B cell (primary cell): ENCODE results near the gene LEMD2.

Experiments
- CTCF ChIP-seq: fragments of 200-600 bp; IDR thresholded peaks from one replicate; pipeline ENCODE4 v1.8.0; 2022; ENCODE audit warnings: antibody characterized with exemption, mild to moderate bottlenecking
- EZH2 ChIP-seq: IDR thresholded peaks from 2 replicates; pipeline ENCODE4 v1.6.1; 2012; ENCODE audit warnings: borderline replicate concordance, low read depth, mild to moderate bottlenecking, moderate library complexity, low read length; ENCODE audit not compliant: insufficient read depth, poor library complexity, severe bottlenecking

- no peak for TF ChIP-seq CTCF
- no peak for TF ChIP-seq EZH2
Observed at GRCh38 chr6:33759887-33760629, 28.9 kb downstream of the LEMD2 start.
